Measurements from ENCODE around the gene PRRT3. TPM values are rescaled to one million over a fixed set of nuclear protein-coding genes. Genes with fewer than 3 reads are reported as not detected.
A peak's percentile ranks its signal among the peaks of the same experiment; 100 is the strongest.

PRRT3 gene
- polyA plus RNA-seq, 1 experiment = 3.4 TPM

GRCh38 chr3:9969632-9970019 is 17.4 kb upstream of the PRRT3 start:
- ChIA-PET POLR2A (interaction anchor here (1.0 kb wide), 1 partner anchor 11 kb away, joined by 3 read pairs; no protein-coding TSS in a partner anchor), CTCF (no interaction called here)
- H3K4me3 ChIP-seq (ENCODE audit: low read depth, low read length) = no peak overlapping the region
- no peak for TF ChIP-seq CTCF (IDR thresholded peaks at IDR 0.05; ENCODE audit: low read depth, low read length)
- H3K27ac ChIP-seq (ENCODE audit: low read depth, low read length) = peak overlapping the region; percentile 66
- H3K9me3 ChIP-seq (ENCODE audit: control insufficient read depth, insufficient read depth, low read length) = no peaks in the 10 kb centered on the region
- DNase-seq (ENCODE audit: low read depth, low spot score) = no peak
- no peaks in the 10 kb centered on the region for H3K27me3 ChIP-seq (ENCODE audit: control insufficient read depth, insufficient read depth, low read length)

- ChIA-PET CTCF (interaction anchor here (0.7 to 2.0 kb wide), 2 partner anchors 20 to 287 kb away, joined by 3 to 6 read pairs; no protein-coding TSS in a partner anchor), POLR2A (no interaction called here)
- TF ChIP-seq CTCF (IDR thresholded peaks at IDR 0.05; ENCODE audit: low read depth, low read length) = no peak
- Histone ChIP-seq H3K27me3 (ENCODE audit: control insufficient read depth, insufficient read depth, low read length) (no peaks in the 10 kb centered on the region), H3K27ac (ENCODE audit: low read depth, low read length) (no peak overlapping the region), H3K4me3 (ENCODE audit: low read depth, low read length) (no peak overlapping the region), H3K9me3 (ENCODE audit: control insufficient read depth, insufficient read depth, low read length) (no peaks in the 10 kb centered on the region)
- DNase-seq (ENCODE audit: low read depth, low spot score) = no peak
Measured at GRCh38 chr3:9966841-9967240, 14.6 kb upstream of the PRRT3 start.

- no peak for DNase-seq (ENCODE audit: low read depth, low spot score)
- H3K27me3 ChIP-seq (ENCODE audit: control insufficient read depth, insufficient read depth, low read length) = no peaks in the 10 kb centered on the region
- H3K9me3 ChIP-seq (ENCODE audit: control insufficient read depth, insufficient read depth, low read length) = no peaks in the 10 kb centered on the region
- H3K27ac ChIP-seq (ENCODE audit: low read depth, low read length) = no peak overlapping the region
- ChIA-PET CTCF (interaction anchor here (1.5 to 2.0 kb wide), 2 partner anchors 18 to 19 kb away, joined by 5 to 6 read pairs; no protein-coding TSS in a partner anchor), POLR2A (no interaction called here)
- no peak for TF ChIP-seq CTCF (IDR thresholded peaks at IDR 0.05; ENCODE audit: low read depth, low read length)
- no peak overlapping the region for H3K4me3 ChIP-seq (ENCODE audit: low read depth, low read length)
Measured at GRCh38 chr3:9965200-9965875, 13.1 kb upstream of the PRRT3 start.

GRCh38 chr3:9957214-9957613 is 5.0 kb upstream of the PRRT3 start:
- no peaks in the 10 kb centered on the region for H3K9me3 ChIP-seq (ENCODE audit: control insufficient read depth, insufficient read depth, low read length)
- no peak for DNase-seq (ENCODE audit: low read depth, low spot score)
- ChIA-PET CTCF (interaction anchor here (1.1 to 3.4 kb wide), 2 partner anchors 11 to 293 kb away, joined by 3 to 20 read pairs; no protein-coding TSS in a partner anchor), POLR2A (no interaction called here)
- peak; percentile 18; the same call in 1 of the 2 replicates for TF ChIP-seq CTCF (IDR thresholded peaks at IDR 0.05; ENCODE audit: low read depth, low read length)
- no peaks in the 10 kb centered on the region for H3K27me3 ChIP-seq (ENCODE audit: control insufficient read depth, insufficient read depth, low read length)
- no peak overlapping the region for H3K27ac ChIP-seq (ENCODE audit: low read depth, low read length)
- no peak overlapping the region for H3K4me3 ChIP-seq (ENCODE audit: low read depth, low read length)

- no peak overlapping the region for H3K27ac ChIP-seq (ENCODE audit: low read depth, low read length)
Measured at GRCh38 chr3:9955611-9956352, 3.6 kb upstream of the PRRT3 start.

More at GRCh38 chr3:9955611-9956352, 3.6 kb upstream of the PRRT3 start:
- no peak overlapping the region for H3K4me3 ChIP-seq (ENCODE audit: low read depth, low read length)
- TF ChIP-seq CTCF (IDR thresholded peaks at IDR 0.05; ENCODE audit: low read depth, low read length) = no peak
- ChIA-PET CTCF (interaction anchor here (0.6 to 3.4 kb wide), 2 partner anchors 9 to 84 kb away, joined by 4 to 20 read pairs; no protein-coding TSS in a partner anchor), POLR2A (no interaction called here)
- no peak for DNase-seq (ENCODE audit: low read depth, low spot score)
- no peaks in the 10 kb centered on the region for H3K27me3 ChIP-seq (ENCODE audit: control insufficient read depth, insufficient read depth, low read length)
- H3K9me3 ChIP-seq (ENCODE audit: control insufficient read depth, insufficient read depth, low read length) = no peaks in the 10 kb centered on the region
